OCI-M2 (cell line): Measurements from ENCODE around the gene SAMD7.

Source experiments
- DNase-seq: peaks from one replicate; lab custom pipeline; 2025; ENCODE audit not compliant: unreplicated experiment; lab: John Stamatoyannopoulos, UW

Gene SAMD7

GRCh38 chr3:169965562-169966427, 54.4 kb downstream of the SAMD7 start:
- DNase-seq = no peak

- DNase-seq = peak; percentile 69
Measured at GRCh38 chr3:169966428-169966950, 55.1 kb downstream of the SAMD7 start, which contains the start of gene SEC62. Gene SEC62, plus strand, starts transcription at chr3:169966807. Its CDS starts 16 bp downstream, at chr3:169966823.

GRCh38 chr3:169966951-169967915, 55.9 kb downstream of the SAMD7 start:
- no peak for DNase-seq

- DNase-seq = no peak
Measured at GRCh38 chr3:169968224-169968885, 57.0 kb downstream of the SAMD7 start.

- DNase-seq = no peak
Measured at GRCh38 chr3:169969174-169970095, 58.1 kb downstream of the SAMD7 start.

GRCh38 chr3:169970847-169971246, 59.5 kb downstream of the SAMD7 start:
- no peak for DNase-seq

- no peak for DNase-seq
Measured at GRCh38 chr3:169971522-169971921, 60.1 kb downstream of the SAMD7 start.

GRCh38 chr3:169980055-169980454, 68.7 kb downstream of the SAMD7 start:
- no peak for DNase-seq

GRCh38 chr3:169984292-169984691, 72.9 kb downstream of the SAMD7 start:
- no peak for DNase-seq
